H9 (cell line): ENCODE results near the gene SEPHS1. TPM values are rescaled to one million over a fixed set of nuclear protein-coding genes. Genes with fewer than 3 reads are reported as not detected.

Experiments
- DNase-seq: peaks from one replicate; pipeline ENCODE4 v3.0.0-alpha.2; 2017
- H2AFZ ChIP-seq: one replicate; pipeline ENCODE4 v1.6.1; 2013; ENCODE audit warnings: mild to moderate bottlenecking, low read length, control low read depth, moderate library complexity
- H2AK5ac ChIP-seq: 2 replicates; pipeline ENCODE4 v1.6.1; 2013; ENCODE audit warnings: low read length, control low read depth, mixed read lengths; ENCODE audit not compliant: insufficient read length
- H2BK120ac ChIP-seq: one replicate; pipeline ENCODE4 v1.6.1; 2013; ENCODE audit warnings: low read depth, mild to moderate bottlenecking, low read length, control low read depth, inconsistent platforms; ENCODE audit not compliant: poor library complexity, severe bottlenecking
- H2BK12ac ChIP-seq: 2 replicates; pipeline ENCODE4 v1.6.1; 2013; ENCODE audit warnings: low read length, control low read depth, mixed read lengths, low read depth; ENCODE audit not compliant: insufficient read length
- H2BK15ac ChIP-seq: 2 replicates; pipeline ENCODE4 v1.6.1; 2013; ENCODE audit warnings: low read depth, low read length, control low read depth
- H2BK20ac ChIP-seq: one replicate; pipeline ENCODE4 v1.6.1; 2013; ENCODE audit warnings: low read depth, mild to moderate bottlenecking, low read length, control low read depth, inconsistent platforms; ENCODE audit not compliant: poor library complexity, severe bottlenecking
- H2BK5ac ChIP-seq: 2 replicates; pipeline ENCODE4 v1.6.1; 2013; ENCODE audit warnings: low read length, control low read depth, mixed read lengths; ENCODE audit not compliant: insufficient read length
- H3K14ac ChIP-seq: 2 replicates; pipeline ENCODE4 v1.6.1; 2013; ENCODE audit warnings: low read length, control low read depth; ENCODE audit not compliant: insufficient read depth
- H3K18ac ChIP-seq: 2 replicates; pipeline ENCODE4 v1.6.1; 2013; ENCODE audit warnings: low read depth, mild to moderate bottlenecking, mixed read lengths, low read length, control low read depth; ENCODE audit not compliant: insufficient read length
- H3K23ac ChIP-seq: 2 replicates; pipeline ENCODE4 v1.6.1; 2013; ENCODE audit warnings: low read length, control low read depth, mixed read lengths, low read depth; ENCODE audit not compliant: insufficient read length
- H3K23me2 ChIP-seq: 2 replicates; pipeline ENCODE4 v1.6.1; 2013; ENCODE audit warnings: low read depth, mild to moderate bottlenecking, mixed read lengths, low read length, control low read depth; ENCODE audit not compliant: insufficient read length, poor library complexity, severe bottlenecking
- H3K27ac ChIP-seq: 2 replicates; pipeline ENCODE4 v1.5.1; 2013; ENCODE audit warnings: low read length, control low read depth, mixed read lengths, low read depth; ENCODE audit not compliant: insufficient read length
- H3K27me3 ChIP-seq: 2 replicates; pipeline ENCODE4 v1.6.1; 2013; ENCODE audit warnings: low read length, control low read depth, inconsistent platforms; ENCODE audit not compliant: insufficient read depth
- H3K4ac ChIP-seq: 2 replicates; pipeline ENCODE4 v1.6.1; 2013; ENCODE audit warnings: low read depth, mild to moderate bottlenecking, control low read depth, inconsistent platforms, low read length, moderate library complexity
- H3K4me1 ChIP-seq: 2 replicates; pipeline ENCODE4 v1.6.1; 2013; ENCODE audit warnings: low read length, control low read depth, inconsistent platforms; ENCODE audit not compliant: insufficient read depth
- H3K4me2 ChIP-seq: 2 replicates; pipeline ENCODE4 v1.6.1; 2013; ENCODE audit warnings: low read length, control low read depth, mixed read lengths; ENCODE audit not compliant: insufficient read length, insufficient read depth
- H3K56ac ChIP-seq: 2 replicates; pipeline ENCODE4 v1.6.1; 2013; ENCODE audit warnings: low read depth, mild to moderate bottlenecking, mixed read lengths, low read length, control low read depth; ENCODE audit not compliant: insufficient read length
- H3K79me1 ChIP-seq: 2 replicates; pipeline ENCODE4 v1.6.1; 2013; ENCODE audit warnings: low read depth, mild to moderate bottlenecking, moderate library complexity, low read length, control low read depth, inconsistent platforms; ENCODE audit not compliant: insufficient read depth, poor library complexity, severe bottlenecking
- H3K79me2 ChIP-seq: 2 replicates; pipeline ENCODE4 v1.6.1; 2013; ENCODE audit warnings: low read length, control low read depth, inconsistent platforms; ENCODE audit not compliant: insufficient read depth
- H3K9ac ChIP-seq: 2 replicates; pipeline ENCODE4 v1.6.1; 2013; ENCODE audit warnings: low read length, control low read depth, mixed read lengths; ENCODE audit not compliant: insufficient read length; ENCODE audit errors: extremely low read depth
- H3K9me3 ChIP-seq: one replicate; pipeline ENCODE4 v1.6.1; 2013; ENCODE audit warnings: low read depth, low read length, inconsistent platforms; ENCODE audit not compliant: control insufficient read depth
- H3T11ph ChIP-seq: one replicate; pipeline ENCODE4 v1.6.1; 2013; ENCODE audit warnings: mild to moderate bottlenecking, low read length, control low read depth, inconsistent platforms
- H4K20me1 ChIP-seq: one replicate; pipeline ENCODE4 v1.6.1; 2013; ENCODE audit not compliant: control insufficient read depth, insufficient read length, insufficient read depth
- H4K5ac ChIP-seq: 2 replicates; pipeline ENCODE4 v1.6.1; 2013; ENCODE audit warnings: low read depth, mild to moderate bottlenecking, mixed read lengths, low read length, control low read depth; ENCODE audit not compliant: insufficient read length
- H4K8ac ChIP-seq: replicated peaks from 2 replicates; pipeline ENCODE4 v1.6.1; 2013; ENCODE audit warnings: low read length, control low read depth, mixed read lengths, low read depth; ENCODE audit not compliant: insufficient read length
- H4K91ac ChIP-seq: 2 replicates; pipeline ENCODE4 v1.6.1; 2013; ENCODE audit warnings: low read depth, mild to moderate bottlenecking, moderate library complexity, mixed read lengths, low read length, control low read depth; ENCODE audit not compliant: insufficient read length
- H3K27ac Mint-ChIP-seq, 3 experiments: 2 replicates in 2 of 3; 3 replicates in 1 of 3; pipeline ENCODE4 v1.8.0; 2020 to 2021; ENCODE audit warnings: mixed read lengths in 3 of 3, mild to moderate bottlenecking in 1 of 3, moderate library complexity in 1 of 3
- H3K27me3 Mint-ChIP-seq: 2 replicates; pipeline ENCODE4 v1.8.0; 2021; ENCODE audit warnings: low read depth, mild to moderate bottlenecking, moderate library complexity, mixed read lengths
- H3K36me3 Mint-ChIP-seq, 3 experiments: 2 replicates in 2 of 3; 3 replicates in 1 of 3; pipeline ENCODE4 v1.8.0; 2020 to 2021; ENCODE audit warnings: low read depth in 3 of 3, mixed read lengths in 3 of 3; ENCODE audit not compliant: insufficient read depth in 1 of 3
- H3K4me1 Mint-ChIP-seq, 2 experiments: 2 replicates each; pipeline ENCODE4 v1.8.0; 2020; ENCODE audit warnings: mixed read lengths in 2 of 2
- H3K4me3 Mint-ChIP-seq, 2 experiments: 2 replicates in 1 of 2; 3 replicates in 1 of 2; pipeline ENCODE4 v1.8.0; 2020 to 2021; ENCODE audit warnings: mild to moderate bottlenecking in 2 of 2, mixed read lengths in 2 of 2, moderate library complexity in 1 of 2
- H3K9me3 Mint-ChIP-seq, 2 experiments: 2 replicates in 1 of 2; 3 replicates in 1 of 2; pipeline ENCODE4 v1.8.0; 2020; ENCODE audit warnings: mild to moderate bottlenecking in 2 of 2, mixed read lengths in 2 of 2, moderate library complexity in 1 of 2
- WGBS: extraction: QIAGEN DNeasy Blood & Tissue Kit; methylation state at CpG from one replicate; pipeline ENCODE4 v1.1.7; 2013; ENCODE audit warnings: missing lambda C conversion rate, low lambda C conversion rate, mixed read lengths; ENCODE audit not compliant: insufficient read length; ENCODE audit errors: extremely low coverage; 5-methylcytosine and 5-hydroxymethylcytosine counted together
- total RNA-seq: library from RNA; stranded (reverse); gene quantifications from 2 replicates; pipeline ENCODE4 v1.2.1, GENCODE V29; 2021
- TF ChIP-seq, protein P1 (sequence below): fragments of 200-600 bp; sonication (generic); conservative IDR thresholded peaks from 3 replicates; pipeline ENCODE4 v1.8.0; 2021; ENCODE audit warnings: antibody characterized with exemption, mild to moderate bottlenecking

Gene SEPHS1
- total RNA-seq, 1 experiment from 2014 or later, result 366 TPM

DNA sequence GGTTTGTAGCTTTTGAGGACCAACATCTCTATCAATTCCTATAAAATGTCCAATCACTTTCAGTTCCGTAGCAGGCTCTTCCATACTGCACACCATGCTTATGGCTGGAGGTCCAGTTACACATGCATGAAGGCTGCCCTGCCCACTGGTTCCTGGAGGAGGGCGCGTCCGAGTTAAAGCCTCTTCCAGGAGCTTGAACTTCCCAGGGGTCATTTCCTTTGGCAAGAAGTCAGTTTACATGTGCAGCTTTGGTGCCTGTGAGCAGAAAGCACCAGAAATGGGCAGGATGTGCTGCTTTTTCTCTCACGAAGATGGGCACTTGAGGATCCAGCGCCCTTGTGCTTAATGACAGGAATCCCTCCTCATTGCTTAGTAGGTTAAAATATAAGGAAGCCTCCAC lies 30.6 kb downstream of the SEPHS1 start:
- no peak overlapping the region for H3T11ph ChIP-seq
- H3K4ac ChIP-seq, result no peak overlapping the region
- no peaks in the 10 kb centered on the region for H3K27me3 ChIP-seq
- DNase-seq, result peak; percentile 51
- H3K9ac ChIP-seq, result no peak overlapping the region
- no peak overlapping the region for H4K5ac ChIP-seq
- H3K9me3 Mint-ChIP-seq, result no peaks in the 10 kb centered on the region
- no peak overlapping the region for H2BK20ac ChIP-seq
- H3K4me1 ChIP-seq, result no peaks in the 10 kb centered on the region
- H3K18ac ChIP-seq, result no peak overlapping the region
- no CpG with 5 or more reads among the region's 6 CpGs for WGBS
- H3K56ac ChIP-seq, result no peak overlapping the region
- H3K36me3 Mint-ChIP-seq, result peaks cover 27 to 52% (median 39%) of the 10 kb centered on the region in 3 experiments
- no peaks in the 10 kb centered on the region for H3K4me1 Mint-ChIP-seq
- no peak overlapping the region for H2BK12ac ChIP-seq
- no peak overlapping the region for H2BK5ac ChIP-seq
- H2BK15ac ChIP-seq, result no peak overlapping the region
- no peak overlapping the region for H3K4me2 ChIP-seq
- no peak overlapping the region for H3K27ac ChIP-seq
- H3K79me1 ChIP-seq, result no peaks in the 10 kb centered on the region
- H2AK5ac ChIP-seq, result no peak overlapping the region
- H3K27me3 Mint-ChIP-seq, result peaks cover 2% of the 10 kb centered on the region; the same call in 1 of the 2 replicates
- TF ChIP-seq, protein P1, sequence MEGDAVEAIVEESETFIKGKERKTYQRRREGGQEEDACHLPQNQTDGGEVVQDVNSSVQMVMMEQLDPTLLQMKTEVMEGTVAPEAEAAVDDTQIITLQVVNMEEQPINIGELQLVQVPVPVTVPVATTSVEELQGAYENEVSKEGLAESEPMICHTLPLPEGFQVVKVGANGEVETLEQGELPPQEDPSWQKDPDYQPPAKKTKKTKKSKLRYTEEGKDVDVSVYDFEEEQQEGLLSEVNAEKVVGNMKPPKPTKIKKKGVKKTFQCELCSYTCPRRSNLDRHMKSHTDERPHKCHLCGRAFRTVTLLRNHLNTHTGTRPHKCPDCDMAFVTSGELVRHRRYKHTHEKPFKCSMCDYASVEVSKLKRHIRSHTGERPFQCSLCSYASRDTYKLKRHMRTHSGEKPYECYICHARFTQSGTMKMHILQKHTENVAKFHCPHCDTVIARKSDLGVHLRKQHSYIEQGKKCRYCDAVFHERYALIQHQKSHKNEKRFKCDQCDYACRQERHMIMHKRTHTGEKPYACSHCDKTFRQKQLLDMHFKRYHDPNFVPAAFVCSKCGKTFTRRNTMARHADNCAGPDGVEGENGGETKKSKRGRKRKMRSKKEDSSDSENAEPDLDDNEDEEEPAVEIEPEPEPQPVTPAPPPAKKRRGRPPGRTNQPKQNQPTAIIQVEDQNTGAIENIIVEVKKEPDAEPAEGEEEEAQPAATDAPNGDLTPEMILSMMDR, result no peak
- no peak overlapping the region for H4K91ac ChIP-seq
- no peaks in the 10 kb centered on the region for H4K20me1 ChIP-seq
- no peak overlapping the region for H3K4me3 Mint-ChIP-seq
- H3K23me2 ChIP-seq, result no peaks in the 10 kb centered on the region
- H3K9me3 ChIP-seq, result no peaks in the 10 kb centered on the region
- no peak overlapping the region for H2BK120ac ChIP-seq
- H2AFZ ChIP-seq, result no peak overlapping the region
- peak overlapping the region in 2 of 3 experiments; percentile 52 to 93; a peak in 3 of 7 replicates for H3K27ac Mint-ChIP-seq
- no peaks in the 10 kb centered on the region for H3K79me2 ChIP-seq
- no peak overlapping the region for H3K14ac ChIP-seq
- H3K23ac ChIP-seq, result no peak overlapping the region
- no peak overlapping the region for H4K8ac ChIP-seq
